Measurements from ENCODE around the gene KLC1.

Gene KLC1

DNA sequence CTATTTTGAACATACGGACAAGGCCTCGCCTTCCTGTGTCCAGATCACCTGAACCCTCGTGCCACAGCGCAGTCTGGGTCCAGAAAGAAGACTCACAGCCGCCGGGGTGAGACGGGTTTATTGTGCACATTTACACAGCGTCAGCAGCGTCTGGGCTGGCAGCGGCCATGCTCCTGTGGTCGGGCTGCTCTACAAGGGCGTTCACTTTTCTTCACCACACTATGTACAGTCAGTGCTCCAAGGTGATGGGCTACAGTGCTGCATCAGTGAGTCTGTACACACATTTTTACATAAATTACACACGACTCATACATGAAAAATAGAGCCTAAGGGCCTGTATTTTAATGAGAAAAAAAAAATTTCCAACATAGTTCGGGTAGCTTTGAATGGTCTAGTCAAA, 104.6 kb downstream of the KLC1 start:
- DNase-seq (ENCODE audit: low read depth in 1 of 2, low spot score in 1 of 2), result no peak

DNA sequence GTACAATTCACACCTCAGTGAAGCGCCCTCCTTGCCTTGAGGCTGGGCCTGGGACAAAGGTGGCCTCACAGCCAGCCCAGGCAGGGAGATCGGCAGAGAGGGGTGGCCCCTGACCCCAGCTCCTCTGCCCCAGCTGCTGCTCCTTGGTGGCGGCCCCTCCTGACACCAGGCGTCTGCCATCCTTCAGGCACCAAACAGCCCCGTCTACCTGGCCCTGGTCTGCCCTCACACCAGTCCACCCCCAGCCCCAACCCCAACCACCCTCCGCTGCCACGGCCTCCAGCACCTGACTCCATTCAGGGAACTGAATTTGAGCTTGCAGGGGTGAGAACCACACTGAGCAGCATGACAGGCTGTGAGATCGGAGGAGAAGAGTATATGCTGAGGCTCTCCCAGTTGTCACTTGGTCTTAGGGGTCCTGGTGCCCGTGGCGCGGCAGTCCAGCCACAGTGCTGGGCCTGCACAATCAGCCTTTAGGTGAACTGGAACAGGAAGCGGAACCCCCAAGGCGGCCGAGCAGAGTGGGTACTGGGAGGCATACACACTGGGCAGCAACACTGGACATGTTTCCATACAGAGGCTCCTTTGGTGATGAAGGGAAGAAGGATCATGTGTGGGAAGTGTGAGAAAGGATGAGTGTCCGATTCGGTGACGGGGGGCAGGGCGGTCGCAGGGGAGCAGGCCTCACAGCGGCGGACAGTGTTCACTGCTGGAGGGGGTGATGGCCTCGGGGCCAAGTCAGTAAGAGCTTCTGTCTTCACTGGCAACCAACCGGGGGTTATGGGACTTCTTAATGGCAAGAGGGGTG, 105.3 kb downstream of the KLC1 start:
- DNase-seq (ENCODE audit: low read depth in 1 of 2, low spot score in 1 of 2), result no peak

DNA sequence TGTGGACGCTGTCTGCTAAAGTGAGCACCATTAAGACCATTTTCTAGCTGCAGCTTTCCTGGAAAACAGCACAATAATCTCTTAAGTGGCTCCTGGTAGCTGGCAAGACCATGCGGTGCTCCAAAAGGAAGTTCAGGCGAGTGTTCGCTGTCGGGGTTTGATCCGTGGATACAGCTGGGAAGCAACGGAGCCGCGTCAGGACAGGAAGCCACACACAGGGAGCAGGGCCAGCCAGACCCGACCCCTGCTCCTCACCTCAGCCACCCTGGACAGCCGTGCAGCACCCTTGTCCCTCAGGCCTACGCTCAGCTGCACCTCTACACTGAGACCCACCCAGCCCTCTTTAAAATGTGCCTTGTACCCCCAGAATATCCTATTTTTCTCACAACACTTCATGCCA, 106.0 kb downstream of the KLC1 start:
- no peak for DNase-seq (ENCODE audit: low read depth in 1 of 2, low spot score in 1 of 2)

DNA sequence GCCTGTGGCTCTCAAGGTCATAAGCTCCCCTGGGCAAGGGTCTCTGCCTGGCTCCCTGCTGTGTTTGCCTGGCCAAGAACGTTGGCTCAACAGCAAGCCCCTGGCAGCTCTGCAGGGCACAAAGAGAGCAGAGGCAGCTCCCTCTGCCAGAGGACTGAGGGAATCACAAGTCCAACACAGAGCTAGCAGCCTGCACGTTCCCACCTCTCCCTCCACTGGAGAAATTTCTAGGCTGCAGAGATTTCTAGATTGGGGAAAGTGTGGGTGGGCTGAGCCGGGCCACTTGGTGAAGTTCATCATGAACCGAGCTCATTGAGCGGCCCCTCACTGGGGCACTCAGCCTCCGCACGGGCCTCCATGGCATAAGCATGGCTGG, 106.4 kb downstream of the KLC1 start:
- no peak for DNase-seq (ENCODE audit: low read depth in 1 of 2, low spot score in 1 of 2)

DNA sequence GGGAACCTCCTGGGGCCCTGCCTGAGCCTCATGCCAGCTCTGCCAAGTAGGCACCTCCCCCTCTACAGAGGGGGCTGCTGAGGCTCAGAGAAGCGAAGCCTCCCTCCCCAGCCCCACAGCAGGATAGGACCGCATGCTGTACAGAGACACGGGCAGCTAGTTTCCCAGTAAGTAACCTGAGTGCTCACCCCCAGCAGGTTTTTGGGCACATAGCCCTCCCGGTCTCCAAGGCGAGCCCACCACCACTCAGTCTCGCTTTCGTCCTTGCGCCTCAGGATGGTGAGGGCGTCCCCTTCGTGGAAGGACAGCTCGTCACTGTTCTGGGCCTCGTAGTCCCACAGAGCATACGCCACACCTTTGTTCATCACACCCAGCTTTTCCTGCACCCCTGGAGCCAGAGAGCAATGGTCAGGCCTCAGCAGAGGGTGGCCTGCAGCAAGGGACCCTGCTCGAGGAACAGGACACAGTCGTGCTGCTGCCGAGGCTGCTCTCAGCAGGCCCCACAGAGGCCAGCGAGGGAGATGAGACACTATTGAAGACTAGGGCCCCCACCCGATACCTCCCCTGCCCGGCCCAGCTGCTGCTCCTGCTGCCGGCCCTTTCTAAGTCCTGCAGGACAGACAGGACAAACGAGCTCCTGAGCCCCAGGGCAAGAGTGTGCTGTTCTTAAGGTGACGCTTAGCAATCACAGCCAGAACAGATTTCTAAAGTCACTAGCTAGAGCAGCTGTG, 107.0 kb downstream of the KLC1 start:
- no peak for DNase-seq (ENCODE audit: low read depth in 1 of 2, low spot score in 1 of 2)

DNA sequence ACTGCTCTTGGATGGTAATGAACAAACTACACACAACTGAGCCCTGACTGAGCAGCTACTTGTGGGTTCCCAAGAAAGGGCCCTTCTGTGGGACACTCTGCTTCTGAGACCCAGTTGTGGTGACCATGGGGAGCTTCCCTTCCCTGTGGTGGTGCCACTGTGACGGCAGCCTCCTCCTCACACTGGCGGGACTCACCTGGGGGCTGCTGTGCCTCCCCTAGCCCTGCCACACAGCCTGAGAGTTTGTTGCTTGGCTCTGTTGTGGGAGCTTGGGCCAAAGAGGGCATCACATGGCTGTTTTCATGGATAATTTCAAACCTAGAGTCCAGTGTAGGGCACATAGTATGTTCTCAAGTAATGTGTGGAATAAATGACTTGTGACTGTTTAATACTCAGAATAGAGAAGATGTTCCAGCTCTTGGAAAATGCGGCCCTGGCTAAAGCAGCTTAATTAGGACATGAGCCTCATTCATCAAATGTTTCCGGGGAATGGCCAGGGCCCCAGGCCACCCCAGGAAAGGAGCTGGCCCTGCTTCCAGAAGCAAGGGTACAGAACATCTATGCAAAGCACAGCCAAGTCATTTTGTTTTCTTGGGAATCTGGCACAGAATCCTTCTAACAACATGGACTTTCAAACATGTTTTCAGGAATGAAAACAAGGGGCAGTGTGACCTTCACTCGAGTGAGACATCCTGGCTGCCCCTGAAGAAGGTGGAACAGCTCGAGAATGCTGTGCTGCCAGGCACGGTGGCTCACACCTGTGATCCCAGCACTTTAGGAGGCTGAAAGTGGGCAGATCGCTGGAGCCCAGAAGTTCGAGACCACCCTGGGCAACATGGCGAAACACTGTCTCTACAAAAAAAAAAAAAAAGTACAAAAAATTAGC, 107.8 kb downstream of the KLC1 start:
- no peak for DNase-seq (ENCODE audit: low read depth in 1 of 2, low spot score in 1 of 2)

DNA sequence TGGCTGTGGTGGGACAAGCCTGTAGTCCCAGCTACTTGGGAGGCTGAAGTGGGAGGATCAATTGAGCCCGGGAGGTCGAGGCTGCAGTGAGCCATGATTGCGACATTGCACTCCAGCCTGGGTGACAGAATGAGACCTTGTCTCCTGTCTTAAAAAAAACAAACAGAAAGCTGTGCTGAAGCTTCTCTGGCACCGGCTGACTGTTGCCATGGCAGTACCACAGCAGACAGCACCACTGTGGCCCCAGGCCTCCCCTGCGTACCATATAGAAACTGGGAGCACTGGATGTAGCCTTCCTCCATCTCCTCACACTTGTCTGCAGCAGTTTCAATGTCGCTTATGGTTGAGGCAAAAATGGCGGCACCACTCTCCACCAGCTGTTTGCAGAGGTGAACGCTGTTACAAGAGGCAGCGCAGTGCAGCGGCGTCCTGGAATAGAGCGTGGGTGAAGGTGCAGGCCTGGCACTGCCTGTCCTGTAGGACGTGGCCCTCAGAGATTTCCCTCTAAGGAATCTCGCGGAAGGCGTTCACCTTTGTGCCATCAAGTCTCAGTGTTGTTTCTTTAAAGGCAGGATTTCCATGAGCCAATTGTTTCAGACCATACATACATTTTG, 108.5 kb downstream of the KLC1 start:
- no peak for DNase-seq (ENCODE audit: low read depth in 1 of 2, low spot score in 1 of 2)

DNA sequence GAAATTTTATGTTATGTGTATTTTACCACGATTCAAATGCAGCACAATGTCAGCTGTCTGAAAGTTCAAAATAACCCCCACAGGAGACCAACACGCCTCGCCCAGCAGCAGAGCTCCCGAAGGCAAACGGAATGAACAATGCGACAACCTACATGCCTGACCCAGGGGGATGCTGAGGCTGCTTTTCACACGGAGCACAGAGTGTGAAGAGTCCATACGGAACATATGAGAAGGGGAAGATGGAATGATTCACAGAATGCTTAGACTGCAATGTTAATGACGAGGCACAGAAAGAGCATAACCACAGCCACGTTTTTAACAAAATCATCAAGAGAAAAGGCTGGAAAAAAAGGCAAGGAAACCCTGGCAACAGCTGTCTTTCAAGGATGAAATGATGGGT, 109.2 kb downstream of the KLC1 start:
- DNase-seq (ENCODE audit: low read depth in 1 of 2, low spot score in 1 of 2), result no peak

DNA sequence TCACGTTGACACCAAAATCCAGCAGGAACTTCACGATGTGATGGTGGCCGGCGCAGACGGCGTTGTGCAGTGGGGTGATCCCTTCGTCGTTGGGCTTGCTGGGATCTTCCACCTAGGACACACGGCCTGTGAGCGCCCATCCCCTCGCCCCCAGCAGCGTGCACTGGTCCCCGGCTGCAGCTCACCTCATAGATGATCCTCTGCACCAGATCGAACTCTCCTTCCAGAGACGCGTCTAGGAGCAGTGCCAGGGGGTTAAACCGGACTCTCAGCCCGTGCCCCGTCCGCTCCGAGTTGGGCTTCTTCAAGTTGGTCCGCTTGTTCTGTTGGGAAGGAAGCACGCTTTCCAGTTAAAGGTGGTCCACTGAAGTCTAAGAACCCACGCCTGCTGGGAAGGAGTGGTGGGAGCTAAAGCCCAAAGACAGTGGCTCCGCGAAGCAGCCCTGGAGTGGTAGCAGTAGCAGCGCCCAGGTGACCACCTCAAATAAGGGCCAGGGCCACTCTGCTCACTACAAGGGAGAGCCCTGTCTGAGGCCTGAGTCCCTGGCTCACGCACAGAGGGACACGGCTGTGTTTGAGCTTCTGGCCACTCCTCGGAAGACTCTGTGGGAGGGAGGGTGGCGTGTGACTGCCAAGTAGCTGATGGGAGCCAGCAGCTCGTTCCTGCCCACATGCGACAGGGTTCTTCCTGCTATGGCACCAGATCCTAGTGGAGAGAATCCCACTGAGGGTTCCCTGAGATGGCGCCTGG, 109.9 kb downstream of the KLC1 start:
- DNase-seq (ENCODE audit: low read depth in 1 of 2, low spot score in 1 of 2), result no peak

DNA sequence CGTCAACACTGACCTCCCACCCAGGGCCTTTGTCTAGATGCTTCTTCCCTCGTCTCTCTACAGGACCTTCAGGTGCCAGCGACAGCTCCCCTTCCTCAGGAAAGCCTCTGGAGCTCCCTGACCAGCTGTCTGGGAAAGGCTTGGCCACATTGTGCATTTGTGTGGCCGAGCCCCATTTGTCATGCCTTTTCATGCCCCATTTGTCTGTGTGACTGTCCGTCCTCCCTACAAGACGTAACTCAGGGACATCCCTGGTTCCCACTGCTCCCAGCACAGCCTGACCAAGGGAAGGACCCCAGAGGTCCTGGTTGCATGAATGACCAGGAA, 110.4 kb downstream of the KLC1 start:
- DNase-seq (ENCODE audit: low read depth in 1 of 2, low spot score in 1 of 2), result no peak

DNA sequence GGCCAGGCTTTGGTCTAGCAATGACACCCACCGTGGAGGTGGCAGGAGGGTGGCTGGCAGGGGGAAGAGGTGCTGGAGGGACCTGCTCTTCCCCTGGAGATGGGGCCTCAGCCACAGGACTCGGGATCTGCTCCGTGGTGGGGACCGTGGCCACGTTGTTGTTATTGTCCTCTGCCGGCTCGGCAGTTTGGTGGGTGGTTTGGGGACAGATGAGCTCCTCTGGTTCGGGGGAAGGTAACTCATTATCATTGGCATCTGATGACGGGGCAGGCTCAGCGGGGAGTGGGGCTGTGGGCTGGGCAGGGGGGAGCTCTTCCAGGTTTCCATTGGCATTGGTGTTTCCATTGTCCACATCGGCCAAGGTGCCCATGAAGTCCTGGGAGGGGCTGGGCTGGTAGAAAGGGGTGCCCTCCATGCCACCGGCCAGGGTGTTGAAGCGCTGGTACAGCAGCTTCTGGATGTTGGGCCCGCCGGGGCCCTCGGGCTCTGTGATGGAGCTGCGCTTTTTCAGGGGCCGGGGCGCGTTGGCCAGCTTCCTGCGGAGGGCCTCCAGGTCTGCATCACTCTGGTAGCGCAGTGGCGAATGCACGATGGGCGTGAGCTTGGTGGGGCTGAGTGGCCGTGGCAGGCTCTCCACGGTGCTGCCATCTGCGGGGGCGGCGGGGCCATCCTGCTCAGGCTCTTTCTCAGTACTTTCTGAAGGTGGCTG, 110.9 kb downstream of the KLC1 start:
- DNase-seq (ENCODE audit: low read depth in 1 of 2, low spot score in 1 of 2), result no peak

DNA sequence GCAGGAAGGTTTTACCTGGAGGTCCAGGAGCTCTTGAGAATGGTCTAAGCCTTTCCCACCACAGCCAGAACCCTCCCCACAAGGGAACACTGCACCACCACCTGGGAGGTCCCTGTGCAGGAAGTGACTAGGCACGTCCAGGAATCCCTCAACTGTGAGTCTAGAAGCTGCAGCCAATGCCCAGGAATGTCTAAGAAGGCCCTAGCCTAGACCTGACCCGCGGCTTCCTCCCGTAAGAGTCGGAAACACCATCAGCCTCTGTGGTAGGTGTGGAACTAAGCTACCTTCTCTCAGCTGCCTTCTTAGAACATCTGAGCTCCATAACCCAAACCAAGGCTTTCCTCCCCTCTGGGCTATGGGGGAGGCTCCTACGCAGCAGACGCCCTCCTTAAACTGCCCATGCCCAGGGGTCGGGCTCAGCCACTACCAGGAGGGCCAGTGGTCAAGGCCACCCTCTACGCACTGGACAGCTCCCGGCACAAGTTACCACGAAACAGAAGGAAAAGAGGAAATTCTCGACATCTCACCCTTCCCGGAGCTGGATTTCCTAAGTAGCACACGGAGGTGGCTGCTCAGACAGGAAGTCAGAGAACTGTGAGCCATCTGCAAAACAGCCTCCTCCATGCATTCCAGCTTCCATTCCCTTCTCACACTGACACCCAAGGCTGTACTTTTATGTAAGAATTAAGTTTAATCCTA, 112.1 kb downstream of the KLC1 start:
- no peak for DNase-seq (ENCODE audit: low read depth in 1 of 2, low spot score in 1 of 2)

DNA sequence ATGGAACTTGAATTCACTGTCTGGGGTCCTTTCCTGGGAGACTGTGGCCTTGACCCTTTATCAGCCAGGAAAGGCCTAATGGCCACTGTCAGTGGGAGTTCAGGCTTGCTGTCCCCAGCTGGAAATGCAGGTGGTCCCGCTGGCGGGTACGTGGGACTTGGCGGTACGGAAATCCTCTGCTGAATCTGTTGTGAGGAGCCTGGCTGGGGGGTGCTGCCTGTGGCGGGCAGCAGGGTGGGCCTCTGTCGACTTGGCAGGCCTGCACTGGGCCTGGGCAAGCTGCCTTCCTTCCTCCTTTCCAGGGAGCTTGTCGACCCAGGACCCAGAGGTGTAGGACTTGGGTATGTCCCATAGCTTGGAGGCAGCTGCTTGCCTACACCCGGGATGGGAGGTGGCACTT, 112.9 kb downstream of the KLC1 start:
- no peak for DNase-seq (ENCODE audit: low read depth in 1 of 2, low spot score in 1 of 2)

DNA sequence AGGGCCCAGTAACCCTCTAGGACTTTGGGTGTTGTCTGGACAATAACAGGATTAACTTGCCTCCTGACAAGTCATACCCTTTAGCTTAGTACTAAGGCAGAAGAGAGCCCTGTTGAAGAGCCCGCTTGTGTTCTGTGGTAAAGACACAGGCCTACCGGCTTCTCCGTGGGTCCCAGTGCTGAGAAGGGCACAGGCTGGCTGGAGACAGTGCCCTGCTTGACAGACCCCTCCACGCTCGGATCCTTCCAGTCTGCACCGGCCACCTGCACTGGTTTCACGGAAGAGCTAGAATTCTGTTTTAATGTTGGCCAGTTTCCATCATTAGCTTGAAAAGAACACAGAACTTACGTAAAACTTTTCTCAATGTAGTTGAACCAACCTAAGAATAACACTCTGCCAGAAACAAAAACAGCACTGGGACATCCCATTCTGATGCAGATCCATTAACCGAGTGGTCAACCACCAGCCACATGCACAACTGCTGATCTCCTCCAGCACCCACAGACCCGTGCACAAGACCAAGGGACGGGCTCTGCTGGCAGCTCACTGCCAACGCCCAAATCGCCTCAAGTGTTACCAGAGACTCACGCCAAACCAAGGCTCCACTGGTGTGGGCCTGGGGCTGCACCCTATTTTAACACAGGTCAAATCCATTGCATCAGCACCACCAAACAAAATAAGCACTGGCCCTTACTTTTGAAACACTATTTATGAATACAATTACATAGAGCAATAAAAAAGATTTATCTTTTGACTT, 113.7 kb downstream of the KLC1 start:
- DNase-seq (ENCODE audit: low read depth in 1 of 2, low spot score in 1 of 2), result no peak

DNA sequence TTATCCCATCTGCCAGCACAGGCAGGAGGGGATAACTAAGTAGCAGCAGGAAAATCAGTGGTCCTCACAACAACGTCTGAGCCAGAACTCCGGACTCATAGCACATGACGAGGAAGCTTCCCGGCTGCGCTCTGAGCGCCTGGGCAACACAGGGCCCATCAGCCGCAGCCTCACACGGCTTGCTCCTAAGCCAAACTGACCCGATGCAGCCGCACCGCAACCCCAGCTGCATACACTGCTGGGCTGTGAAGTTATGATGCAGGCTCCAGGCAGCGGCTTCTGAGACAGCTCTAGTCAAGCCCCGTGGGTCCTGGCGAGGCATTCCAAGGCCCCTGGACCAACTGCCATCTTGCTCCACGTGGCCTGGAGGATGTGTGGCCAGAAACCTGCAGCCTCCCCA, 114.7 kb downstream of the KLC1 start:
- no peak for DNase-seq (ENCODE audit: low read depth in 1 of 2, low spot score in 1 of 2)

DNA sequence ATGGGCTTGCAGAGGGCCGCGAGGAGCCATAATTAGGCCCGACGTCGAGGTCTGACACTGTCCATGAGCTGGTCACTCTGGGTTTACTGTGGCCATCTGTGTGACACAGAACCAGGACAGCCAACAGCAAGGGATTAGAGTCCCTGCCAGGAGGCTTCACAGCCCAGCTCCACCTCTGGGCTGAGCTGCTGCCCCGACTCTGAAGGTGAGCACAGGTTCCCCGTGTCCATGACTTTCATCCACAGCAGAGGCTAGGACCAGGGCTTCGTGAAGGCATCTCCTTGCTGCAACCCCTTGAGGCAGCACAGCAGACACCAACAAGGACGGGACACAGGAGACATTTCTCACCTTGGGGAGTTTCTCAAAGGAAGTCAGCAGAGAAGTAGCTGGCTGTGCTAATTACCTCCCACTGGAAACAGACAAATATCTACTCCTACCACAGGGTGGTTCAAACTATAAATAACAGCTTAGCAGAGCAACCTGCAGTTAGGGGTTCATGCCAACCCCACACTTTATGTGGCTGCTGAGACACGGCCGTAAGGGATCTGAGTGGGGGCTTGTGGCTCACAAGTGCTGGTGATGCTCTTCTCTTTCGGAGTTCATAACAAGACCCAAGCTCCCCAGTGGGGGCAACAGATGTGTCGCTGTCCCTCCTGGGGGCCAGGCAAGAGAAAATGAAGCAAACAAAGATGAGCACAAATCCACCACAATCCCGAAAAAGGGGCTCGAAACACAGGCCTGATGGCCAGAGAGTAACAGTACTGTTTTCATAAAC, 115.8 kb downstream of the KLC1 start:
- DNase-seq (ENCODE audit: low read depth in 1 of 2, low spot score in 1 of 2), result no peak

DNA sequence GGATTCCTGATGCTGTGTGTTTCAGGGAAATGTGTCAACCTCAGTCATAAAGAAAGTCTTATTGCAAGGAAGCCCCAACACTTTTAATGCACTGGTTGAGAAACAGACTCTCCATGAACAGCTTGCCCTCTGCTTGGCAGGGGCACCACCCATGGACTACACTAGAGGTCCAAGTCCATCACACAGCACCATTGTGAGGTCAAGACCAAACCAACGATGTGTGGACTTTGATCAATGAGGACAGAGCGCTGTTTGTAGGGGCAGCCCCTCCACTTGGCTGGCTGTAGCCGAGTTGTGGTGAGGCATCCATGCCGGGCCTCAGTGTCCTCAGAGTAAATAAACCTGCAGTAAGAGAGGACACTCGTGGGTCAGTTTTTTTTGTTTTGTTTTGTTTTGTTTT, 116.4 kb downstream of the KLC1 start:
- no peak for DNase-seq (ENCODE audit: low read depth in 1 of 2, low spot score in 1 of 2)

DNA sequence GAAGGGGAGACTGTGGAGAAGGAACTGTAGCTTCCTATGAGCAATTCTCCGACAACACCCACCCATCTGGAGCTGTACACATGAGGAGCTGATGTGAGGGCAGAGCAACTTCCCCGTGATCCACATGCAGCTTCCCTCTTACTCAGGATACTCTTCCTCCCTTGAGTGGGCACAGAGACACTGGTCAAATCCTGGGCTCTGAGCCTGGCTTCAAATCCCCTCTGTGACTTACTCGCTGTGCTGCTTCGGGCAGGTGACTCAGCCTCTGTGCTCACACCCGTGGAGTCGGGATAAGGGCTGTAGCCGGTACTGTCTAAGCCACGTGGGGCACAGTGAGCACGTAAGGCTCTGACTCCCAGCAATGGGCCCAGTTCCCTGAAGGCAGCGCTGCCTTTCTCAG, 117.7 kb downstream of the KLC1 start:
- DNase-seq (ENCODE audit: low read depth in 1 of 2, low spot score in 1 of 2), result no peak

Measured in stimulated activated CD4-positive, alpha-beta T cell treated with anti-CD3 and anti-CD28 coated beads, Interleukin-15, amount 100 ng/mL, for 1 hour (primary cell).